ENCODE results near the gene DHCR7.

DNA sequence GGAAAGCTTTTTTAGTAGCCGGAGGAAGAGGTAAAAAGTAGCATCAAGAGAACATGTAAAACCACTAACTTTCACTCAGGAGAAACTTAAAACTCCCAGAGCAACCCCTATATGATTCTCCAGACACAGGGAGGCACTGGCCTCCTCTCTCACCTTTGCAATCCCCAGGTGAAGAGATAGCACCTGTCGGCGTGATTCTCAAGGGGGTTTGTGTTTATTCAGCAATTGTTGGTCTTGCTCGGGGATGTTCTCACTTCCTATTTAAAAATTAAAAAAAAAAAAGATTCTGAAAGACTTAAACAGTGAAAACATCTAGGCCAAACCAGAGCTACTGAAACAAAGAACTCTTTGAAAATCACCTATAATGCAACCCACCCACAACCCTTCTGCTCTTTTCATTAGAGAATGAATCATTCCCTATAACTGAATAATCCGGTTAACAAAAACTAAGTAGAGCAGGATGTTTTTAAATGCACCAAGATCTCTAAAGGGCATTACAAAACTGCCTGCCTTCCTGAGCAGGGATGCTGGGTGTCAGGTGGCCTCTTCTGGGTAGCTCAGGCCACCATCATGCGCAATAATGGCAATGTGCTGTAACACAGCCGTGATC lies 24.9 kb downstream of the DHCR7 start:
- TF ChIP-seq, protein P1, sequence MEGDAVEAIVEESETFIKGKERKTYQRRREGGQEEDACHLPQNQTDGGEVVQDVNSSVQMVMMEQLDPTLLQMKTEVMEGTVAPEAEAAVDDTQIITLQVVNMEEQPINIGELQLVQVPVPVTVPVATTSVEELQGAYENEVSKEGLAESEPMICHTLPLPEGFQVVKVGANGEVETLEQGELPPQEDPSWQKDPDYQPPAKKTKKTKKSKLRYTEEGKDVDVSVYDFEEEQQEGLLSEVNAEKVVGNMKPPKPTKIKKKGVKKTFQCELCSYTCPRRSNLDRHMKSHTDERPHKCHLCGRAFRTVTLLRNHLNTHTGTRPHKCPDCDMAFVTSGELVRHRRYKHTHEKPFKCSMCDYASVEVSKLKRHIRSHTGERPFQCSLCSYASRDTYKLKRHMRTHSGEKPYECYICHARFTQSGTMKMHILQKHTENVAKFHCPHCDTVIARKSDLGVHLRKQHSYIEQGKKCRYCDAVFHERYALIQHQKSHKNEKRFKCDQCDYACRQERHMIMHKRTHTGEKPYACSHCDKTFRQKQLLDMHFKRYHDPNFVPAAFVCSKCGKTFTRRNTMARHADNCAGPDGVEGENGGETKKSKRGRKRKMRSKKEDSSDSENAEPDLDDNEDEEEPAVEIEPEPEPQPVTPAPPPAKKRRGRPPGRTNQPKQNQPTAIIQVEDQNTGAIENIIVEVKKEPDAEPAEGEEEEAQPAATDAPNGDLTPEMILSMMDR (conservative IDR thresholded peaks at IDR 0.05 in 1 of 2, IDR thresholded peaks at IDR 0.05 in 1 of 2; ENCODE audit: low read depth in 1 of 2, low read length in 2 of 2) = no peak
- no peak for TF ChIP-seq EZH2 (IDR thresholded peaks at IDR 0.05; ENCODE audit: low read length, missing control alignments)

Measured in fibroblast of lung (primary cell).